HepG2 (cell line): ENCODE data around the gene SYNGAP1. TPM values are rescaled to one million over a fixed set of nuclear protein-coding genes. Genes with fewer than 3 reads are reported as not detected.

Experiments
- AGO1 ChIP-seq: fragments of 200-400 bp; formaldehyde crosslinking; IDR thresholded peaks from 2 replicates; pipeline ENCODE4 v1.6.1; 2017; ENCODE audit warnings: mild to moderate bottlenecking, low read depth, low read length, moderate library complexity; ENCODE audit not compliant: poor library complexity, severe bottlenecking
- AKAP8 ChIP-seq: sonication (generic); formaldehyde crosslinking; IDR thresholded peaks from 2 replicates; pipeline ENCODE4 v1.5.1; 2020; ENCODE audit warnings: mild to moderate bottlenecking, missing genetic modification reagents
- ATF3 ChIP-seq: sonication (generic); formaldehyde crosslinking; IDR thresholded peaks from 2 replicates; pipeline ENCODE4 v1.4.0; 2020; ENCODE audit warnings: missing genetic modification reagents
- E2F5 ChIP-seq: sonication (generic); formaldehyde crosslinking; conservative IDR thresholded peaks from 2 replicates; pipeline ENCODE4 v1.4.0; 2020; ENCODE audit warnings: missing genetic modification reagents
- ELF3 ChIP-seq: IDR thresholded peaks from 2 replicates; pipeline ENCODE4 v1.6.1; 2016; ENCODE audit warnings: missing genetic modification reagents, missing compliant biosample characterization
- GFI1 ChIP-seq: sonication (generic); formaldehyde crosslinking; IDR thresholded peaks from 2 replicates; pipeline ENCODE4 v1.5.0; 2020; ENCODE audit warnings: missing genetic modification reagents, mild to moderate bottlenecking, borderline replicate concordance
- GRHL1 ChIP-seq: sonication (generic); formaldehyde crosslinking; conservative IDR thresholded peaks from 2 replicates; pipeline ENCODE4 v1.8.0; 2022; ENCODE audit warnings: missing genetic modification reagents
- JUNB ChIP-seq: sonication (generic); formaldehyde crosslinking; IDR thresholded peaks from 2 replicates; pipeline ENCODE4 v1.8.0; 2022; ENCODE audit warnings: missing genetic modification reagents, mild to moderate bottlenecking, borderline replicate concordance
- MAFG ChIP-seq: sonication (generic); formaldehyde crosslinking; IDR thresholded peaks from 2 replicates; pipeline ENCODE4 v1.5.1; 2020; ENCODE audit warnings: mild to moderate bottlenecking, missing genetic modification reagents
- MBD4 ChIP-seq: IDR thresholded peaks from 2 replicates; pipeline ENCODE4 v1.6.1; 2012; ENCODE audit warnings: low read length, inconsistent platforms, borderline replicate concordance
- RELA ChIP-seq: sonication (generic); formaldehyde crosslinking; IDR thresholded peaks from 2 replicates; pipeline ENCODE4 v1.4.0; 2020; ENCODE audit warnings: missing genetic modification reagents
- RFXANK ChIP-seq: IDR thresholded peaks from 2 replicates; pipeline ENCODE4 v1.6.1; 2016
- RNF2 ChIP-seq: fragments of 450-650 bp; conservative IDR thresholded peaks from 2 replicates; pipeline ENCODE4 v1.6.1; 2016; ENCODE audit warnings: low read depth
- SMC3 ChIP-seq: IDR thresholded peaks from 2 replicates; pipeline ENCODE4 v1.6.1; 2011; ENCODE audit warnings: low read length, improper control_type of control experiment
- SP5 ChIP-seq: IDR thresholded peaks from 2 replicates; pipeline ENCODE4 v1.6.1; 2016; ENCODE audit warnings: low read depth, borderline replicate concordance
- THRA ChIP-seq: sonication (generic); formaldehyde crosslinking; IDR thresholded peaks from 2 replicates; pipeline ENCODE4 v1.4.0; 2020; ENCODE audit warnings: missing genetic modification reagents, borderline replicate concordance
- XRCC5 ChIP-seq: fragments of 200-400 bp; formaldehyde crosslinking; optimal IDR thresholded peaks from 2 replicates; pipeline ENCODE3; 2017; ENCODE audit warnings: mild to moderate bottlenecking, low read length
- YEATS2 ChIP-seq: sonication (generic); formaldehyde crosslinking; IDR thresholded peaks from 2 replicates; pipeline ENCODE4 v1.4.0; 2020; ENCODE audit warnings: missing genetic modification reagents, borderline replicate concordance
- ZFP37 ChIP-seq: sonication (generic); formaldehyde crosslinking; IDR thresholded peaks from 2 replicates; pipeline ENCODE4 v1.4.0; 2020; ENCODE audit warnings: missing genetic modification reagents, borderline replicate concordance
- ZNF331 ChIP-seq: sonication (generic); formaldehyde crosslinking; IDR thresholded peaks from 2 replicates; pipeline ENCODE4 v1.4.0; 2020; ENCODE audit warnings: missing genetic modification reagents
- ZNF362 ChIP-seq: sonication (generic); formaldehyde crosslinking; IDR thresholded peaks from 2 replicates; pipeline ENCODE4 v1.4.0; 2020; ENCODE audit warnings: missing genetic modification reagents, mild to moderate bottlenecking, borderline replicate concordance
- ZNF564 ChIP-seq: sonication (generic); formaldehyde crosslinking; IDR thresholded peaks from 2 replicates; pipeline ENCODE4 v1.8.1; 2023; ENCODE audit warnings: mild to moderate bottlenecking, missing genetic modification reagents
- ZNF569 ChIP-seq: sonication (generic); formaldehyde crosslinking; IDR thresholded peaks from 2 replicates; pipeline ENCODE4 v1.5.0; 2020; ENCODE audit warnings: mild to moderate bottlenecking, missing genetic modification reagents, moderate library complexity, borderline replicate concordance
- ZNF737 ChIP-seq: sonication (generic); formaldehyde crosslinking; IDR thresholded peaks from 2 replicates; pipeline ENCODE4 v1.5.0; 2020; ENCODE audit warnings: missing genetic modification reagents, mild to moderate bottlenecking, borderline replicate concordance
- polyA plus RNA-seq, 8 experiments: library from polyadenylated mRNA; depleted of rRNA in 3 of 8; stranded (reverse) in 7 of 8; unstranded in 1 of 8; fragments of >200 nt; fragmentation: Illumina TruSeq in 4 of 8; extraction: Trizol in 4 of 8; gene quantifications; 2 replicates each; pipeline versions ENCODE4 v1.2.1 to v1.2.3, GENCODE V29; 2011 to 2016; ENCODE audit warnings: low read depth in 4 of 8, missing spikeins in 1 of 8, mixed read lengths in 1 of 8; ENCODE audit not compliant: insufficient read depth in 1 of 8
- total RNA-seq, 5 experiments: library from RNA; depleted of rRNA; stranded (reverse); fragments of >200 nt; fragmentation: Illumina TruSeq; extraction: Trizol; gene quantifications; 2 replicates each; pipeline ENCODE4 v1.2.3, GENCODE V29; 2016; ENCODE audit warnings: low read depth in 1 of 5

The SYNGAP1 gene
- total and polyA plus RNA-seq, 2 of the 13 experiments (the other 11 are each of a cell fraction or from before 2014, with no cell fraction given) = 0.75 to 1.1 TPM

- TF ChIP-seq MBD4 (no peak), SMC3 (no peak), ZNF331 (CRISPR knock-in tag) (peak; percentile 86), AKAP8 (CRISPR knock-in tag) (peak; percentile 54; the same call in 1 of the 2 replicates), ZNF737 (CRISPR knock-in tag) (no peak), MAFG (CRISPR knock-in tag) (no peak), JUNB (0 out of 2 replicates have a peak, but pooled peaks have one; percentile 57), GFI1 (CRISPR knock-in tag) (peak; percentile 75; the same call in 1 of the 2 replicates), GRHL1 (CRISPR knock-in tag) (no peak), ZNF362 (peak; percentile 72; the same call in 1 of the 2 replicates), RELA (peak; percentile 66; the same call in 1 of the 2 replicates), ZNF564 (CRISPR knock-in tag) (peak; percentile 72), XRCC5 (peak; percentile 98), SP5 (CRISPR knock-in tag) (peak; percentile 83), ATF3 (peak; percentile 36), E2F5 (CRISPR knock-in tag) (peak; percentile 89), ZNF569 (CRISPR knock-in tag) (0 out of 2 replicates have a peak, but pooled peaks have one; percentile 79), RNF2 (peak; percentile 94), AGO1 (peak; percentile 36), RFXANK (peak; percentile 84), THRA (CRISPR knock-in tag) (peak; percentile 78), YEATS2 (CRISPR knock-in tag) (peak; percentile 98), ELF3 (CRISPR knock-in tag) (peak; percentile 73), ZFP37 (CRISPR knock-in tag) (no peak; the same call in 1 of the 2 replicates)
Observed at GRCh38 chr6:33454009-33454946, 34.4 kb downstream of the SYNGAP1 start, which contains the start of gene ZBTB9 (continued).
